Keratinocyte (primary cell): Measurements from ENCODE around the gene STAG3. TPM values are rescaled to one million over a fixed set of nuclear protein-coding genes. Genes with fewer than 3 reads are reported as not detected.

ENCODE experiments used
- DNase-seq: peaks from one replicate; pipeline ENCODE4 v3.0.0-alpha.2; 2011; ENCODE audit warnings: low read depth, missing footprints, low spot score
- FAIRE-seq: peaks from 2 replicates; lab custom pipeline; 2011; peaks lifted over from hg19 to GRCh38; lab: Jason Lieb, UNC
- H2AFZ ChIP-seq: 2 replicates; pipeline ENCODE4 v1.6.0; 2012; ENCODE audit warnings: low read length, control low read depth, inconsistent platforms; ENCODE audit not compliant: control insufficient read depth
- H3K27ac ChIP-seq: 2 replicates; pipeline ENCODE4 v1.5.1; 2011; ENCODE audit warnings: low read length; ENCODE audit not compliant: control insufficient read depth, insufficient read depth
- H3K27me3 ChIP-seq: 3 replicates; pipeline ENCODE4 v1.6.0; 2011; ENCODE audit warnings: low read length; ENCODE audit not compliant: control insufficient read depth, insufficient read depth; ENCODE audit errors: extremely low read depth
- H3K36me3 ChIP-seq, 2 experiments: 2 replicates in 1 of 2; 3 replicates in 1 of 2; pipeline ENCODE4 v1.5.1; 2011; ENCODE audit warnings: low read length in 2 of 2, mild to moderate bottlenecking in 1 of 2; ENCODE audit not compliant: control insufficient read depth in 2 of 2, insufficient read depth in 2 of 2; ENCODE audit errors: extremely low read depth in 1 of 2
- H3K4me1 ChIP-seq: 3 replicates; pipeline ENCODE4 v1.5.1; 2011; ENCODE audit warnings: low read length; ENCODE audit not compliant: control insufficient read depth, insufficient read depth; ENCODE audit errors: extremely low read depth
- H3K4me2 ChIP-seq: 3 replicates; pipeline ENCODE4 v1.6.0; 2011; ENCODE audit warnings: low read depth, low read length; ENCODE audit not compliant: control insufficient read depth, insufficient read depth; ENCODE audit errors: extremely low read depth
- H3K4me3 ChIP-seq, 3 experiments: fragments of 200-600 bp in 1 of 3; sonication (generic) in 1 of 3; 2 replicates in 2 of 3; 3 replicates in 1 of 3; pipeline ENCODE4 v1.5.1; 2011 to 2016; ENCODE audit warnings: low read length in 3 of 3, mild to moderate bottlenecking in 3 of 3, control low read depth in 2 of 3, inconsistent platforms in 1 of 3, low read depth in 1 of 3, mixed read lengths in 1 of 3, mixed run types in 1 of 3, moderate library complexity in 1 of 3; ENCODE audit not compliant: control insufficient read depth in 2 of 3, insufficient read depth in 2 of 3; ENCODE audit errors: extremely low read depth in 1 of 3
- H3K79me2 ChIP-seq: 2 replicates; pipeline ENCODE4 v1.6.0; 2012; ENCODE audit warnings: low read length; ENCODE audit not compliant: control insufficient read depth, insufficient read depth
- H3K9ac ChIP-seq: 3 replicates; pipeline ENCODE4 v1.6.0; 2011; ENCODE audit warnings: low read length; ENCODE audit not compliant: control insufficient read depth, insufficient read depth; ENCODE audit errors: extremely low read depth
- H3K9me1 ChIP-seq: 3 replicates; pipeline ENCODE4 v1.6.0; 2011; ENCODE audit warnings: low read length; ENCODE audit not compliant: control insufficient read depth, insufficient read depth; ENCODE audit errors: extremely low read depth
- H3K9me3 ChIP-seq: 2 replicates; pipeline ENCODE4 v1.5.1; 2012; ENCODE audit warnings: low read depth, low read length; ENCODE audit not compliant: control insufficient read depth
- H4K20me1 ChIP-seq: 3 replicates; pipeline ENCODE4 v1.6.0; 2011; ENCODE audit warnings: low read length; ENCODE audit not compliant: control insufficient read depth, insufficient read depth; ENCODE audit errors: extremely low read depth
- EZH2 ChIP-seq: IDR thresholded peaks from one replicate; pipeline ENCODE4 v1.6.1; 2012; ENCODE audit warnings: inconsistent platforms, mild to moderate bottlenecking, low read length, moderate library complexity
- dilution Hi-C: fragments of 300-500 bp; cut with MboI; formaldehyde crosslinking; loops from one replicate; pipeline ENCODE4 v1.7.0; 2020; ENCODE audit warnings: low sequenced_read_pairs; ENCODE audit not compliant: extremely low pct_ligation_motif_present
- polyA plus RNA-seq, 5 experiments: library from polyadenylated mRNA; depleted of rRNA in 3 of 5; stranded (reverse) in 3 of 5; stranded (forward) in 1 of 5; unstranded in 1 of 5; fragments of >200 nt; gene quantifications; 1 replicate in 1 of 5; 2 replicates in 3 of 5; 3 replicates in 1 of 5; pipeline versions ENCODE4 v1.2.1 to v1.2.3, GENCODE V29; 2011 to 2012; ENCODE audit warnings: missing spikeins in 2 of 5, low read depth in 1 of 5, low replicate concordance in 1 of 5
- TF ChIP-seq, protein P1 (sequence below), 3 experiments: IDR thresholded peaks in 1 of 3; conservative IDR thresholded peaks in 1 of 3; optimal IDR thresholded peaks in 1 of 3; 2 replicates in 2 of 3; 3 replicates in 1 of 3; pipeline versions ENCODE3 to v1.5.1; 2011; ENCODE audit warnings: low read length in 3 of 3, mild to moderate bottlenecking in 3 of 3, moderate library complexity in 2 of 3, control low read depth in 1 of 3, inconsistent platforms in 1 of 3; ENCODE audit not compliant: insufficient read depth in 2 of 3; ENCODE audit errors: extremely low read depth in 1 of 3

The STAG3 gene
- polyA plus RNA-seq, 1 donor (not counting 4 experiments of a cell fraction or from before 2014, with no cell fraction given): 0.28 TPM

- no peaks in the 10 kb centered on the region for H4K20me1 ChIP-seq
- no peaks in the 10 kb centered on the region for H3K79me2 ChIP-seq
- H3K9me1 ChIP-seq: no peaks in the 10 kb centered on the region
- no peaks in the 10 kb centered on the region for H3K4me1 ChIP-seq
- H3K27me3 ChIP-seq: no peaks in the 10 kb centered on the region
- DNase-seq (no peak), FAIRE-seq (no peak)
- H3K4me3 ChIP-seq: no peak overlapping the region
- TF ChIP-seq, protein P1, sequence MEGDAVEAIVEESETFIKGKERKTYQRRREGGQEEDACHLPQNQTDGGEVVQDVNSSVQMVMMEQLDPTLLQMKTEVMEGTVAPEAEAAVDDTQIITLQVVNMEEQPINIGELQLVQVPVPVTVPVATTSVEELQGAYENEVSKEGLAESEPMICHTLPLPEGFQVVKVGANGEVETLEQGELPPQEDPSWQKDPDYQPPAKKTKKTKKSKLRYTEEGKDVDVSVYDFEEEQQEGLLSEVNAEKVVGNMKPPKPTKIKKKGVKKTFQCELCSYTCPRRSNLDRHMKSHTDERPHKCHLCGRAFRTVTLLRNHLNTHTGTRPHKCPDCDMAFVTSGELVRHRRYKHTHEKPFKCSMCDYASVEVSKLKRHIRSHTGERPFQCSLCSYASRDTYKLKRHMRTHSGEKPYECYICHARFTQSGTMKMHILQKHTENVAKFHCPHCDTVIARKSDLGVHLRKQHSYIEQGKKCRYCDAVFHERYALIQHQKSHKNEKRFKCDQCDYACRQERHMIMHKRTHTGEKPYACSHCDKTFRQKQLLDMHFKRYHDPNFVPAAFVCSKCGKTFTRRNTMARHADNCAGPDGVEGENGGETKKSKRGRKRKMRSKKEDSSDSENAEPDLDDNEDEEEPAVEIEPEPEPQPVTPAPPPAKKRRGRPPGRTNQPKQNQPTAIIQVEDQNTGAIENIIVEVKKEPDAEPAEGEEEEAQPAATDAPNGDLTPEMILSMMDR (optimal IDR thresholded peaks at IDR 0.05 in 1 of 3, IDR thresholded peaks at IDR 0.05 in 1 of 3, conservative IDR thresholded peaks at IDR 0.05 in 1 of 3; ENCODE audit: extremely low read depth in 1 of 3, insufficient read depth in 2 of 3, low read length in 3 of 3): no peak
- no peak for TF ChIP-seq EZH2
- H3K27ac ChIP-seq: no peak overlapping the region
- dilution Hi-C loops: no loop called here
- no peak overlapping the region for H3K4me2 ChIP-seq
- no peaks in the 10 kb centered on the region for H3K36me3 ChIP-seq
- H3K9ac ChIP-seq: no peak overlapping the region
- no peak overlapping the region for H2AFZ ChIP-seq
- no peaks in the 10 kb centered on the region for H3K9me3 ChIP-seq
These were observed 43.0 kb downstream of the STAG3 start for GRCh38 chr7:100220586-100221230.

DNA sequence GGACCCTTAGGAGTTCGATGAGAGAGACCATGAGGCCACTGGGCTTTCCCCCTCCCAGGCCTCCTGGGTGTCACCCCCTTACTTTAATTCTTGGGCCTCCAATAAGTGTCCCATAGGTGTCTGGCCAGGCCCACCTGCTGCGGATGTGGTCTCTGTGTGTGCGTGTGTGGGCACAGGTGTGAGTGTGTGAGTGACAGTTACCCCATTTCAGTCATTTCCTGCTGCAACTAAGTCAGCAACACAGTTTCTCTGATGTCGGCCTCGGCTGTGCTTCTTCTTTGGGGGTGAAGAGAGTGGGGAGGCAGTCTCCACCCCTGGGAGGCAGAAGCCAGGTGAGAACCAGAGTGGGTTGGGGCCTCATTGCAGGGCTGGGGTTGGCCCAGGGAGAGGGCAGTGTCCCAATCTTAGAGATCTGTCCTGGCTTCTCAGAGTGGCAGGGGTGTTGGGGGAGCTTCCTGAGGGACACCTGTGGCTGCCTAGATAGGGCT lies 43.6 kb downstream of the STAG3 start:
- no peaks in the 10 kb centered on the region for H3K4me1 ChIP-seq
- H3K36me3 ChIP-seq: no peaks in the 10 kb centered on the region
- H4K20me1 ChIP-seq: no peaks in the 10 kb centered on the region
- H3K9me3 ChIP-seq: no peaks in the 10 kb centered on the region
- H3K9me1 ChIP-seq: no peaks in the 10 kb centered on the region
- H3K4me3 ChIP-seq: no peak overlapping the region
- DNase-seq (no peak), FAIRE-seq (no peak)
- no peak overlapping the region for H3K9ac ChIP-seq
- H3K27me3 ChIP-seq: no peaks in the 10 kb centered on the region
- H2AFZ ChIP-seq: no peak overlapping the region
- H3K79me2 ChIP-seq: no peaks in the 10 kb centered on the region
- H3K27ac ChIP-seq: no peak overlapping the region
- H3K4me2 ChIP-seq: no peak overlapping the region
- TF ChIP-seq, protein P1 (optimal IDR thresholded peaks at IDR 0.05 in 1 of 3, IDR thresholded peaks at IDR 0.05 in 1 of 3, conservative IDR thresholded peaks at IDR 0.05 in 1 of 3; ENCODE audit: extremely low read depth in 1 of 3, insufficient read depth in 2 of 3, low read length in 3 of 3): no peak
- no peak for TF ChIP-seq EZH2
- dilution Hi-C loops: no loop called here
